ENCODE data around the gene NUP210L.
"Not testable (repeated sequence)": the region's sequence is repeated elsewhere in the genome, so short reads cannot be mapped to it uniquely, and the experiment has no call there.

Gene NUP210L

GRCh38 chr1:154093699-154094098 is 61.2 kb downstream of the NUP210L start:
- no peak overlapping the region for H2BK15ac ChIP-seq (replicated peaks; ENCODE audit: low read depth)
- H3K4ac ChIP-seq (ENCODE audit: low read depth, low read length): no peak overlapping the region
- H4K8ac ChIP-seq (ENCODE audit: low read depth, low read length): no peak overlapping the region
- no peaks in the 10 kb centered on the region for H3K79me2 ChIP-seq (ENCODE audit: control insufficient read depth, insufficient read depth, low read length)
- H3K4me2 ChIP-seq (ENCODE audit: low read length): no peak overlapping the region
- H3K4me1 ChIP-seq (ENCODE audit: control insufficient read depth, low read depth, low read length): no peaks in the 10 kb centered on the region
- no CpG with 5 or more reads among the region's 3 CpGs for WGBS (ENCODE audit: extremely low coverage, insufficient coverage, low lambda C conversion rate)
- no peak overlapping the region for H3K56ac ChIP-seq (ENCODE audit: low read length)
- DNase-seq: no peak
- H4K5ac ChIP-seq (ENCODE audit: low read length): no peak overlapping the region
- H3K79me1 ChIP-seq (ENCODE audit: low read length): no peaks in the 10 kb centered on the region
- H3K23ac ChIP-seq (ENCODE audit: low read length): no peak overlapping the region
- no peaks in the 10 kb centered on the region for H3K27me3 ChIP-seq (ENCODE audit: insufficient read depth, low read length, poor library complexity)
- H2BK5ac ChIP-seq (ENCODE audit: low read length): no peak overlapping the region
- no peak overlapping the region for H2AK5ac ChIP-seq (ENCODE audit: low read length)
- no peak overlapping the region for H2BK120ac ChIP-seq (ENCODE audit: low read depth, low read length)
- H3K27ac ChIP-seq (ENCODE audit: low read depth, low read length): no peak overlapping the region
- no peak overlapping the region for H3K4me3 ChIP-seq (ENCODE audit: low read length)
- H3K18ac ChIP-seq (ENCODE audit: low read length): no peak overlapping the region
- no peaks in the 10 kb centered on the region for H3K36me3 ChIP-seq (ENCODE audit: control insufficient read depth, insufficient read depth, low read length)
- H3K9ac ChIP-seq (ENCODE audit: low read length): no peak overlapping the region

GRCh38 chr1:154091706-154092105 is 63.2 kb downstream of the NUP210L start:
- Histone ChIP-seq H3K4me1 (ENCODE audit: control insufficient read depth, low read depth, low read length) (no peaks in the 10 kb centered on the region), H4K5ac (ENCODE audit: low read length) (no peak overlapping the region), H3K36me3 (ENCODE audit: control insufficient read depth, insufficient read depth, low read length) (no peaks in the 10 kb centered on the region), H2BK5ac (ENCODE audit: low read length) (no peak overlapping the region), H3K4ac (ENCODE audit: low read depth, low read length) (no peak overlapping the region), H3K79me1 (ENCODE audit: low read length) (no peaks in the 10 kb centered on the region), H4K8ac (ENCODE audit: low read depth, low read length) (no peak overlapping the region), H3K79me2 (ENCODE audit: control insufficient read depth, insufficient read depth, low read length) (no peaks in the 10 kb centered on the region), H2AK5ac (ENCODE audit: low read length) (no peak overlapping the region), H3K9ac (ENCODE audit: low read length) (no peak overlapping the region), H2BK15ac (replicated peaks; ENCODE audit: low read depth) (no peak overlapping the region), H3K27ac (ENCODE audit: low read depth, low read length) (no peak overlapping the region), H3K27me3 (ENCODE audit: insufficient read depth, low read length, poor library complexity) (no peaks in the 10 kb centered on the region), H3K18ac (ENCODE audit: low read length) (no peak overlapping the region), H3K56ac (ENCODE audit: low read length) (no peak overlapping the region), H2BK120ac (ENCODE audit: low read depth, low read length) (no peak overlapping the region), H3K4me3 (ENCODE audit: low read length) (no peak overlapping the region), H3K23ac (ENCODE audit: low read length) (no peak overlapping the region), H3K4me2 (ENCODE audit: low read length) (no peak overlapping the region)
- no CpG with 5 or more reads among the region's 7 CpGs for WGBS (ENCODE audit: extremely low coverage, insufficient coverage, low lambda C conversion rate)
- no peak for DNase-seq

DNA sequence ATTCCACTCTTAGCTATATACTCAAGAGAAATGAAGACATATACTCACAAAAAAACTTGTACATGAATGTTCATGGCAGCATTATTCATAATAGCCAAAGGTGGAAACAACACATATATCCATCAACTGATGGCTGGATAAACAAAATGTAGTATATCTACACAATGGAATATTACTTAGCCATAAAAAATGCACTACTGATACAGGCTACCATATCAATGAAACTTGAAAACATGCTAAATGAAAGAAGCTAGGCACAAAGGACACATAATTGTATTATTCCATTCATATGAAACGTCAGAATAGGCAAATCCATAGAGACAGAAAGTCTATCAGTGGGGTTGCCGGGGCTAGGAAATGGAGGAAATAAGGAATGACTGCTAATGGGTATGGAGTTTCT is 67.3 kb downstream of the NUP210L start:
- Histone ChIP-seq H2AK5ac (ENCODE audit: low read length) (no peak overlapping the region), H2BK120ac (ENCODE audit: low read depth, low read length) (no peak overlapping the region), H3K36me3 (ENCODE audit: control insufficient read depth, insufficient read depth, low read length) (no peaks in the 10 kb centered on the region), H3K23ac (ENCODE audit: low read length) (no peak overlapping the region), H3K4me3 (ENCODE audit: low read length) (no peak overlapping the region), H3K56ac (ENCODE audit: low read length) (no peak overlapping the region), H4K5ac (ENCODE audit: low read length) (no peak overlapping the region), H3K9ac (ENCODE audit: low read length) (no peak overlapping the region), H3K4ac (ENCODE audit: low read depth, low read length) (no peak overlapping the region), H3K4me2 (ENCODE audit: low read length) (no peak overlapping the region), H3K27ac (ENCODE audit: low read depth, low read length) (no peak overlapping the region), H2BK5ac (ENCODE audit: low read length) (no peak overlapping the region), H4K8ac (ENCODE audit: low read depth, low read length) (no peak overlapping the region), H3K27me3 (ENCODE audit: insufficient read depth, low read length, poor library complexity) (no peaks in the 10 kb centered on the region), H3K79me2 (ENCODE audit: control insufficient read depth, insufficient read depth, low read length) (no peaks in the 10 kb centered on the region), H2BK15ac (replicated peaks; ENCODE audit: low read depth) (no peak overlapping the region), H3K18ac (ENCODE audit: low read length) (no peak overlapping the region), H3K79me1 (ENCODE audit: low read length) (no peaks in the 10 kb centered on the region), H3K4me1 (ENCODE audit: control insufficient read depth, low read depth, low read length) (no peaks in the 10 kb centered on the region)
- no peak for DNase-seq
- WGBS (ENCODE audit: extremely low coverage, insufficient coverage, low lambda C conversion rate): no CpG with 5 or more reads among the region's 2 CpGs

- not testable (repeated sequence) for H4K5ac ChIP-seq (ENCODE audit: low read length); DNase-seq
- no CpG with 5 or more reads among the region's 6 CpGs for WGBS (ENCODE audit: extremely low coverage, insufficient coverage, low lambda C conversion rate)
Observed at GRCh38 chr1:154083057-154083456, 71.8 kb downstream of the NUP210L start.

GRCh38 chr1:154081386-154082126 is 73.3 kb downstream of the NUP210L start:
- Histone ChIP-seq H3K9ac (ENCODE audit: low read length) (no peak overlapping the region), H3K79me1 (ENCODE audit: low read length) (no peaks in the 10 kb centered on the region), H4K8ac (ENCODE audit: low read depth, low read length) (no peak overlapping the region), H3K27me3 (ENCODE audit: insufficient read depth, low read length, poor library complexity) (no peaks in the 10 kb centered on the region), H3K79me2 (ENCODE audit: control insufficient read depth, insufficient read depth, low read length) (no peaks in the 10 kb centered on the region), H3K36me3 (ENCODE audit: control insufficient read depth, insufficient read depth, low read length) (no peaks in the 10 kb centered on the region), H3K4me1 (ENCODE audit: control insufficient read depth, low read depth, low read length) (no peaks in the 10 kb centered on the region), H2BK15ac (replicated peaks; ENCODE audit: low read depth) (no peak overlapping the region), H2AK5ac (ENCODE audit: low read length) (no peak overlapping the region), H3K4me3 (ENCODE audit: low read length) (no peak overlapping the region), H3K4ac (ENCODE audit: low read depth, low read length) (no peak overlapping the region), H3K27ac (ENCODE audit: low read depth, low read length) (no peak overlapping the region), H3K23ac (ENCODE audit: low read length) (no peak overlapping the region), H4K5ac (ENCODE audit: low read length) (no peak overlapping the region), H3K18ac (ENCODE audit: low read length) (no peak overlapping the region), H3K56ac (ENCODE audit: low read length) (no peak overlapping the region), H2BK5ac (ENCODE audit: low read length) (no peak overlapping the region), H2BK120ac (ENCODE audit: low read depth, low read length) (no peak overlapping the region), H3K4me2 (ENCODE audit: low read length) (no peak overlapping the region)
- WGBS (ENCODE audit: extremely low coverage, insufficient coverage, low lambda C conversion rate): no CpG with 5 or more reads among the region's 6 CpGs
- DNase-seq: no peak

More at GRCh38 chr1:154083057-154083456, 71.8 kb downstream of the NUP210L start:
- not testable (repeated sequence) for H2BK5ac ChIP-seq (ENCODE audit: low read length); H2BK120ac ChIP-seq (ENCODE audit: low read depth, low read length); H4K8ac ChIP-seq (ENCODE audit: low read depth, low read length); H3K79me1 ChIP-seq (ENCODE audit: low read length); H3K36me3 ChIP-seq (ENCODE audit: control insufficient read depth, insufficient read depth, low read length); H3K4me2 ChIP-seq (ENCODE audit: low read length); H3K79me2 ChIP-seq (ENCODE audit: control insufficient read depth, insufficient read depth, low read length); H3K56ac ChIP-seq (ENCODE audit: low read length); H3K4ac ChIP-seq (ENCODE audit: low read depth, low read length); H3K27ac ChIP-seq (ENCODE audit: low read depth, low read length); H3K18ac ChIP-seq (ENCODE audit: low read length); H3K9ac ChIP-seq (ENCODE audit: low read length); H2AK5ac ChIP-seq (ENCODE audit: low read length); H3K4me3 ChIP-seq (ENCODE audit: low read length); H3K4me1 ChIP-seq (ENCODE audit: control insufficient read depth, low read depth, low read length); H3K23ac ChIP-seq (ENCODE audit: low read length); H2BK15ac ChIP-seq (replicated peaks; ENCODE audit: low read depth); H3K27me3 ChIP-seq (ENCODE audit: insufficient read depth, low read length, poor library complexity)

DNA sequence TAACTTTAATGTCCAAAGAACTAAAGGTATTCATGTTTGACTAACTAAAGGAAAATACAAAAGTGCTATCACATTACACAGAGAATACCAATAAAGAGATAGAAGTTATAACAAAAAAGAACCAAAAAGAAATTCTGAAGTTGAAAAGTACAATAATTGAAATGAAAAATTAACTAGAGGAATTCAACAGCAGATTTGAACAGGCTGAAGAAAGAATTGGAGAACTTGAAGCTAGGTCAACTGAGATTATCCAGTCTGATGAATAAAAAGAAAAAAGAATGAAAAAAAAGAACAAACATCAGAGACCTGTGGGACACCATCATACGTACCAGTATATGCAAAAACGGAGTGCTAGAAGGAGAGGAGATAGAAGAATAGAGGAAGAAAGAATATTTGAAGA is 78.5 kb downstream of the NUP210L start:
- no CpG with 5 or more reads among the region's 2 CpGs for WGBS (ENCODE audit: extremely low coverage, insufficient coverage, low lambda C conversion rate)
- no peak overlapping the region for H3K4ac ChIP-seq (ENCODE audit: low read depth, low read length)
- no peak overlapping the region for H3K4me2 ChIP-seq (ENCODE audit: low read length)
- no peak overlapping the region for H2BK120ac ChIP-seq (ENCODE audit: low read depth, low read length)
- no peak overlapping the region for H3K4me3 ChIP-seq (ENCODE audit: low read length)
- no peak overlapping the region for H3K18ac ChIP-seq (ENCODE audit: low read length)
- no peak overlapping the region for H2AK5ac ChIP-seq (ENCODE audit: low read length)
- H2BK5ac ChIP-seq (ENCODE audit: low read length): no peak overlapping the region
- H4K5ac ChIP-seq (ENCODE audit: low read length): no peak overlapping the region
- no peak overlapping the region for H4K8ac ChIP-seq (ENCODE audit: low read depth, low read length)
- H3K27me3 ChIP-seq (ENCODE audit: insufficient read depth, low read length, poor library complexity): no peaks in the 10 kb centered on the region
- no peaks in the 10 kb centered on the region for H3K79me1 ChIP-seq (ENCODE audit: low read length)
- H3K9ac ChIP-seq (ENCODE audit: low read length): no peak overlapping the region
- H3K27ac ChIP-seq (ENCODE audit: low read depth, low read length): no peak overlapping the region
- no peak overlapping the region for H3K56ac ChIP-seq (ENCODE audit: low read length)
- no peak for DNase-seq
- H3K4me1 ChIP-seq (ENCODE audit: control insufficient read depth, low read depth, low read length): no peaks in the 10 kb centered on the region
- no peaks in the 10 kb centered on the region for H3K36me3 ChIP-seq (ENCODE audit: control insufficient read depth, insufficient read depth, low read length)
- no peak overlapping the region for H2BK15ac ChIP-seq (replicated peaks; ENCODE audit: low read depth)
- no peaks in the 10 kb centered on the region for H3K79me2 ChIP-seq (ENCODE audit: control insufficient read depth, insufficient read depth, low read length)
- no peak overlapping the region for H3K23ac ChIP-seq (ENCODE audit: low read length)
